IPS DF 6.9 (cell line): ENCODE results near the gene INSRR.

Source experiments
- DNase-seq: peaks from one replicate; pipeline ENCODE4 v3.0.0-alpha.2; 2013; ENCODE audit warnings: low read depth, low spot score
- H3K27ac ChIP-seq: one replicate; pipeline ENCODE4 v1.5.1; 2013; ENCODE audit warnings: low read length, control low read depth
- H3K27me3 ChIP-seq: 2 replicates; pipeline ENCODE4 v1.6.1; 2013; ENCODE audit warnings: mild to moderate bottlenecking, low read length; ENCODE audit not compliant: control insufficient read depth, insufficient read depth
- H3K36me3 ChIP-seq: 2 replicates; pipeline ENCODE4 v1.6.1; 2013; ENCODE audit warnings: low read length; ENCODE audit not compliant: control insufficient read depth, insufficient read depth
- H3K4me1 ChIP-seq: 2 replicates; pipeline ENCODE4 v1.6.1; 2013; ENCODE audit warnings: low read length; ENCODE audit not compliant: control insufficient read depth, insufficient read depth
- H3K4me3 ChIP-seq: 2 replicates; pipeline ENCODE4 v1.5.1; 2013; ENCODE audit warnings: mild to moderate bottlenecking, low read length
- H3K9me3 ChIP-seq: 2 replicates; pipeline ENCODE4 v1.6.1; 2013; ENCODE audit warnings: low read length, inconsistent platforms; ENCODE audit not compliant: control insufficient read depth, insufficient read depth
- WGBS: extraction: QIAGEN DNeasy Blood & Tissue Kit; methylation state at CpG from one replicate; pipeline ENCODE4 v1.1.7; 2013; ENCODE audit warnings: mixed read lengths, missing lambda C conversion rate; ENCODE audit not compliant: insufficient read length, insufficient coverage; 5-methylcytosine and 5-hydroxymethylcytosine counted together

Gene INSRR

GRCh38 chr1:156833603-156834002 is 25.3 kb downstream of the INSRR start:
- WGBS: no CpG with 5 or more reads among the region's 2 CpGs
- Histone ChIP-seq H3K27ac (no peak overlapping the region), H3K4me3 (no peak overlapping the region), H3K4me1 (no peaks in the 10 kb centered on the region), H3K36me3 (no peaks in the 10 kb centered on the region), H3K27me3 (no peaks in the 10 kb centered on the region), H3K9me3 (no peaks in the 10 kb centered on the region)
- no peak for DNase-seq

GRCh38 chr1:156832434-156832833 is 26.5 kb downstream of the INSRR start:
- H3K4me1 ChIP-seq: no peaks in the 10 kb centered on the region
- H3K27me3 ChIP-seq: no peaks in the 10 kb centered on the region
- no peak overlapping the region for H3K4me3 ChIP-seq
- no peak for DNase-seq
- no peaks in the 10 kb centered on the region for H3K36me3 ChIP-seq
- no peak overlapping the region for H3K27ac ChIP-seq
- H3K9me3 ChIP-seq: no peaks in the 10 kb centered on the region
- no CpG with 5 or more reads among the region's 5 CpGs for WGBS

GRCh38 chr1:156828400-156829124 is 30.4 kb downstream of the INSRR start:
- no peak overlapping the region for H3K4me3 ChIP-seq
- no peaks in the 10 kb centered on the region for H3K4me1 ChIP-seq
- no peak overlapping the region for H3K27ac ChIP-seq
- H3K36me3 ChIP-seq: no peaks in the 10 kb centered on the region
- H3K9me3 ChIP-seq: no peaks in the 10 kb centered on the region
- no peaks in the 10 kb centered on the region for H3K27me3 ChIP-seq
- WGBS: no CpG with 5 or more reads among the region's 18 CpGs
- no peak for DNase-seq

- no CpG with 5 or more reads among the region's 1 CpG for WGBS
These were observed 32.3 kb downstream of the INSRR start for GRCh38 chr1:156826630-156827029.

GRCh38 chr1:156823210-156823790 is 35.6 kb downstream of the INSRR start:
- H3K4me1 ChIP-seq: no peaks in the 10 kb centered on the region
- H3K9me3 ChIP-seq: no peaks in the 10 kb centered on the region
- no peak overlapping the region for H3K27ac ChIP-seq
- no peaks in the 10 kb centered on the region for H3K36me3 ChIP-seq
- no CpG with 5 or more reads among the region's 5 CpGs for WGBS
- no peak overlapping the region for H3K4me3 ChIP-seq
- DNase-seq: no peak
- H3K27me3 ChIP-seq: peaks cover 2% of the 10 kb centered on the region; the same call in 1 of the 2 replicates

More at GRCh38 chr1:156826630-156827029, 32.3 kb downstream of the INSRR start:
- H3K4me1 ChIP-seq: no peaks in the 10 kb centered on the region
- DNase-seq: no peak
- H3K36me3 ChIP-seq: no peaks in the 10 kb centered on the region
- H3K27me3 ChIP-seq: peaks cover 1% of the 10 kb centered on the region; the same call in 1 of the 2 replicates
- H3K27ac ChIP-seq: no peak overlapping the region
- no peaks in the 10 kb centered on the region for H3K9me3 ChIP-seq
- no peak overlapping the region for H3K4me3 ChIP-seq

GRCh38 chr1:156822680-156823079 is 36.2 kb downstream of the INSRR start:
- no CpG with 5 or more reads among the region's 1 CpG for WGBS
- DNase-seq: no peak
- H3K36me3 ChIP-seq: no peaks in the 10 kb centered on the region
- H3K4me1 ChIP-seq: no peaks in the 10 kb centered on the region
- no peak overlapping the region for H3K27ac ChIP-seq
- H3K9me3 ChIP-seq: no peaks in the 10 kb centered on the region
- H3K4me3 ChIP-seq: no peak overlapping the region
- H3K27me3 ChIP-seq: peaks cover 2% of the 10 kb centered on the region; the same call in 1 of the 2 replicates

GRCh38 chr1:156821801-156822200 is 37.1 kb downstream of the INSRR start:
- Histone ChIP-seq H3K4me3 (no peak overlapping the region), H3K4me1 (no peaks in the 10 kb centered on the region), H3K36me3 (no peaks in the 10 kb centered on the region), H3K27ac (no peak overlapping the region), H3K27me3 (peaks cover 2% of the 10 kb centered on the region; the same call in 1 of the 2 replicates), H3K9me3 (no peaks in the 10 kb centered on the region)
- no CpG with 5 or more reads among the region's 4 CpGs for WGBS
- DNase-seq: no peak

- no CpG with 5 or more reads among the region's 10 CpGs for WGBS
- no peak for DNase-seq
- Histone ChIP-seq H3K27ac (no peak within 1 kb of the TSS), H3K27me3 (peaks cover 14% of the 10 kb centered on the region; the same call in 1 of the 2 replicates), H3K36me3 (no peaks in the 10 kb centered on the region), H3K4me1 (0 out of 2 replicates have a peak, but pooled peaks cover 3% of the 10 kb centered on the region), H3K9me3 (no peaks in the 10 kb centered on the region), H3K4me3 (no peak within 1 kb of the TSS)
These were observed 42.2 kb downstream of the INSRR start, which contains the start of gene SH2D2A for GRCh38 chr1:156816561-156817328. SH2D2A (minus strand) TSS chr1:156816848; CDS start chr1:156816708, 140 bp downstream.

GRCh38 chr1:156815961-156816422 is 42.9 kb downstream of the INSRR start:
- Histone ChIP-seq H3K4me3 (no peak overlapping the region), H3K9me3 (no peaks in the 10 kb centered on the region), H3K27me3 (peaks cover 12% of the 10 kb centered on the region; the same call in 1 of the 2 replicates), H3K4me1 (0 out of 2 replicates have a peak, but pooled peaks cover 3% of the 10 kb centered on the region), H3K27ac (no peak overlapping the region), H3K36me3 (no peaks in the 10 kb centered on the region)
- DNase-seq: no peak
- WGBS: no CpG with 5 or more reads among the region's 10 CpGs

- no CpG with 5 or more reads among the region's 5 CpGs for WGBS
- DNase-seq: no peak
- no peaks in the 10 kb centered on the region for H3K9me3 ChIP-seq
- H3K4me3 ChIP-seq: no peak overlapping the region
- H3K4me1 ChIP-seq: 0 out of 2 replicates have a peak, but pooled peaks cover 3% of the 10 kb centered on the region
- H3K27ac ChIP-seq: no peak overlapping the region
- H3K36me3 ChIP-seq: no peaks in the 10 kb centered on the region
- peaks cover 12% of the 10 kb centered on the region; the same call in 1 of the 2 replicates for H3K27me3 ChIP-seq
These were observed 43.5 kb downstream of the INSRR start for GRCh38 chr1:156815307-156815826.
